HG02623 (cell line): Measurements from ENCODE around the gene ARHGAP24.

Experiments used
- ATAC-seq: cut with Tn5 transposase; IDR thresholded peaks from one replicate; pipeline ENCODE4 v1.9.1; 2021; ENCODE audit warnings: moderate library complexity; ENCODE audit not compliant: unreplicated experiment

The ARHGAP24 gene

GRCh38 chr4:86043755-86044592, 569.0 kb downstream of the ARHGAP24 start:
- peak; percentile 80 for ATAC-seq

GRCh38 chr4:86044593-86044985, 569.6 kb downstream of the ARHGAP24 start:
- no peak for ATAC-seq

GRCh38 chr4:86048426-86048825, 573.5 kb downstream of the ARHGAP24 start:
- ATAC-seq: no peak

GRCh38 chr4:86050496-86050895, 575.5 kb downstream of the ARHGAP24 start:
- ATAC-seq: no peak
